Pancreas (tissue), 10 donors: ENCODE measurements around the gene C7orf25. TPM values are rescaled to one million over a fixed set of nuclear protein-coding genes. Genes with fewer than 3 reads are reported as not detected.

Source experiments
- ATAC-seq, 4 donors: fragments of 200-7000 bp; cut with Tn5 transposase; one replicate each; pipeline versions ENCODE4 v1.8.0 to v1.9.1; 2020; ENCODE audit warnings: mild to moderate bottlenecking in 4 of 4, moderate library complexity in 4 of 4
- DNase-seq, 6 donors: peaks; one replicate each; pipeline ENCODE4 v3.0.0-alpha.2; 2020
- FAIRE-seq: peaks from 2 replicates; lab custom pipeline; 2012; peaks lifted over from hg19 to GRCh38; lab: Jason Lieb, UNC
- H3K27ac ChIP-seq, 4 donors: fragments of 200-600 bp; sonication (generic); 1 replicate in 3 of 4; 2 replicates in 1 of 4; pipeline versions ENCODE4 v1.5.0 to v1.8.0; 2020
- H3K27me3 ChIP-seq, 4 donors: fragments of 200-600 bp; one replicate each; pipeline ENCODE4 v1.8.0; 2021
- H3K36me3 ChIP-seq, 3 donors: fragments of 200-600 bp; sonication (generic) in 1 of 3; one replicate each; pipeline versions ENCODE4 v1.5.0 to v1.8.0; 2020 to 2021
- H3K4me1 ChIP-seq, 3 donors: fragments of 200-600 bp; one replicate each; pipeline ENCODE4 v1.8.0; 2021
- H3K4me3 ChIP-seq, 4 donors: fragments of 200-600 bp; sonication (generic) in 2 of 4; one replicate each; pipeline versions ENCODE4 v1.5.0 to v1.8.0; 2020 to 2021
- H3K9me3 ChIP-seq, 4 donors: fragments of 200-600 bp; one replicate each; pipeline ENCODE4 v1.8.0; 2021
- CTCF ChIP-seq, 4 donors: fragments of 200-600 bp; sonication (generic) in 3 of 4; IDR thresholded peaks; one replicate each; pipeline versions ENCODE4 v1.5.0 to v1.8.0; 2021; ENCODE audit warnings: antibody characterized with exemption in 4 of 4
- WGBS, 2 donors: extraction: QIAGEN DNeasy Blood & Tissue Kit; methylation state at CpG; one replicate each; pipeline ENCODE4 v1.1.7; 2013; 5-methylcytosine and 5-hydroxymethylcytosine counted together
- intact Hi-C, 3 donors: fragments of 100-400 bp; cut with DNase I; formaldehyde crosslinking; loops; one replicate each; pipeline versions ENCODE4 v1.11.1 to v1.14.2; 2022
- polyA plus RNA-seq, 2 donors: library from polyadenylated mRNA; stranded (reverse); fragments of 200-250 nt; gene quantifications; one replicate each; pipeline ENCODE4 v1.2.3, GENCODE V29; 2013
- total RNA-seq, 6 donors: library from RNA; stranded (reverse); fragmentation: NEBNext Ultra II Directional in 4 of 6; extraction: Animal tissue kit (Norgen Biotek cat#: 25700) in 4 of 6; gene quantifications; one replicate each; pipeline versions ENCODE4 v1.2.1 to v1.2.4, GENCODE V29; 2021 to 2023
- donor health status: healthy with polysubstance abuse.
- donor health status: DM: no; HTN: no; CAD: no; lungs with moderate emphysema.
- donor health status: DM: no; HTN: no; CAD: no.
- donor health status: control.
- donor health status: control.
- donor health status: Bipolar disorder and iron deficiency.
- donor health status: DM: yes; HTN: yes; CAD: no.
- donor health status: DM: no; HTN: no; CAD: no.
- donor health status: DM: no; HTN: no; CAD: no.
- donor health status: DM: yes; HTN: yes; CAD: no.

Gene C7orf25
- total and polyA plus RNA-seq, 8 donors: 2.7 to 3.9 (median 3.0) TPM

- Histone ChIP-seq H3K27me3 (no peaks in the 10 kb centered on the region), H3K27ac (no peak overlapping the region), H3K36me3 (no peaks in the 10 kb centered on the region), H3K9me3 (no peaks in the 10 kb centered on the region), H3K4me1 (no peaks in the 10 kb centered on the region), H3K4me3 (no peak overlapping the region)
- WGBS, 2 donors: 75 to 88% methylated on average over 4 of the region's 4 CpGs
- DNase-seq: no peak
- no peak for TF ChIP-seq CTCF (IDR thresholded peaks at IDR 0.05)
- intact Hi-C loops: no loop called here
- no peak for FAIRE-seq
- ATAC-seq: no peak
Observed at GRCh38 chr7:42953994-42954393, 42.1 kb upstream of the C7orf25 start.

- no peak for ATAC-seq
- Histone ChIP-seq H3K27ac (no peak overlapping the region), H3K36me3 (no peaks in the 10 kb centered on the region), H3K27me3 (no peaks in the 10 kb centered on the region), H3K9me3 (no peaks in the 10 kb centered on the region), H3K4me3 (no peak overlapping the region), H3K4me1 (no peaks in the 10 kb centered on the region)
- 46 to 50% methylated on average over 4 of the region's 4 CpGs for WGBS, 2 donors
- no peak for TF ChIP-seq CTCF (IDR thresholded peaks at IDR 0.05)
- FAIRE-seq: no peak
- DNase-seq: no peak
- intact Hi-C loops: no loop called here
Observed at GRCh38 chr7:42952328-42952727, 40.5 kb upstream of the C7orf25 start.

GRCh38 chr7:42950417-42950816 lies 38.5 kb upstream of the C7orf25 start:
- intact Hi-C loops: no loop called here
- FAIRE-seq: no peak
- WGBS, 2 donors: 60 to 62% methylated on average over 3 of the region's 3 CpGs

GRCh38 chr7:42947521-42947920 lies 35.7 kb upstream of the C7orf25 start:
- no peaks in the 10 kb centered on the region for H3K9me3 ChIP-seq
- intact Hi-C loops: loop anchor here in 2 of 3 donors (10.0 kb wide), 2 partner anchors 307 to 317 kb away; no protein-coding TSS in a partner anchor
- ATAC-seq: no peak
- H3K4me1 ChIP-seq: no peaks in the 10 kb centered on the region
- FAIRE-seq: no peak
- no peaks in the 10 kb centered on the region for H3K36me3 ChIP-seq
- no peak overlapping the region for H3K4me3 ChIP-seq
- H3K27ac ChIP-seq: no peak overlapping the region
- TF ChIP-seq CTCF (IDR thresholded peaks at IDR 0.05): no peak
- H3K27me3 ChIP-seq: no peaks in the 10 kb centered on the region
- no peak for DNase-seq
- 49 to 65% methylated on average over 2 of the region's 2 CpGs for WGBS, 2 donors

More at GRCh38 chr7:42950417-42950816, 38.5 kb upstream of the C7orf25 start:
- Histone ChIP-seq H3K9me3 (no peaks in the 10 kb centered on the region), H3K4me3 (no peak overlapping the region), H3K27ac (no peak overlapping the region), H3K36me3 (no peaks in the 10 kb centered on the region), H3K27me3 (no peaks in the 10 kb centered on the region), H3K4me1 (no peaks in the 10 kb centered on the region)
- no peak for ATAC-seq
- no peak for TF ChIP-seq CTCF (IDR thresholded peaks at IDR 0.05)
- no peak for DNase-seq

GRCh38 chr7:42946627-42946950 lies 34.7 kb upstream of the C7orf25 start:
- ATAC-seq: no peak
- Histone ChIP-seq H3K36me3 (no peaks in the 10 kb centered on the region), H3K4me1 (no peaks in the 10 kb centered on the region), H3K4me3 (no peak overlapping the region), H3K27me3 (no peaks in the 10 kb centered on the region), H3K9me3 (no peaks in the 10 kb centered on the region), H3K27ac (no peak overlapping the region)
- no peak for DNase-seq
- intact Hi-C loops: loop anchor here in 2 of 3 donors (10.0 kb wide), 2 partner anchors 308 to 318 kb away; no protein-coding TSS in a partner anchor
- TF ChIP-seq CTCF (IDR thresholded peaks at IDR 0.05): no peak
- FAIRE-seq: no peak
- 93 to 97% methylated on average over 2 of the region's 2 CpGs for WGBS, 2 donors
